SH-SY5Y (cell line): ENCODE data around the gene PRODH2.

ENCODE experiments used
- GATA2 ChIP-seq: IDR thresholded peaks from 2 replicates; pipeline ENCODE4 v1.6.1; 2011; ENCODE audit warnings: mild to moderate bottlenecking, low read depth, low read length
- GATA3 ChIP-seq: IDR thresholded peaks from 2 replicates; pipeline ENCODE4 v1.6.1; 2011; ENCODE audit warnings: low read depth, mild to moderate bottlenecking, low read length, moderate library complexity

DNA sequence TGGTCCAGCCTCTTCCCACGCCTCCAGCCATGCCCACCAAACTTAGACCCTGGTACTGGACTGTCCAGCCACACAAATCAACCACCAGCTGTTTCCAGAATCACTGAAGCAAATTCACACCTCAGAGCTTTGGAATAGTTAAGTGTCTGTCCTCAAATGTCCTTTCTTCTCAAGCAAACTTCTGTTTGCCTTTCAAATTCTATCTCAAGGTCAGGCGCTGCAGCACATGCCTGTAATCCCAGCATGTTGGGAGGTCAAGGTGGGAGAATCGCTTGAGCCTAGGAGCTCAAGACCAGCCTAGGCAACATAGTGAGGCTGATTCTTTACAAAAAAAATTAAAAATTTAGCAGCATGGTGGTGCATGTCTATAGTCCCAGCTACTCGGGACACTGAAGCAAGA is 19.4 kb upstream of the PRODH2 start:
- no peak for TF ChIP-seq GATA2
- TF ChIP-seq GATA3 = no peak
